Gastroesophageal sphincter (tissue), 3 donors: Measurements from ENCODE around the gene RCHY1.

Source experiments
- POLR2A ChIP-seq, 2 donors: fragments of 450-650 bp; IDR thresholded peaks; one replicate each; pipeline ENCODE4 v1.6.1; 2017; ENCODE audit warnings: antibody characterized with exemption in 2 of 2, mild to moderate bottlenecking in 2 of 2, moderate library complexity in 1 of 2
- POLR2AphosphoS5 ChIP-seq: sonication (generic); formaldehyde crosslinking; IDR thresholded peaks from one replicate; pipeline ENCODE4 v1.6.1; 2017; ENCODE audit warnings: antibody characterized with exemption
- TF ChIP-seq, protein P1 (sequence below), 4 experiments: fragments of 200-600 bp in 2 of 4; fragments of 450-650 bp in 2 of 4; sonication (generic) in 1 of 4; IDR thresholded peaks; one replicate each; pipeline ENCODE4 v1.5.1; 2017 to 2019; ENCODE audit warnings: antibody characterized with exemption in 4 of 4, mild to moderate bottlenecking in 2 of 4, moderate library complexity in 2 of 4

GRCh38 chr4:75499900-75500299, 14.3 kb downstream of the RCHY1 start:
- no peak for TF ChIP-seq POLR2A (IDR thresholded peaks at IDR 0.05)
- TF ChIP-seq, protein P1, sequence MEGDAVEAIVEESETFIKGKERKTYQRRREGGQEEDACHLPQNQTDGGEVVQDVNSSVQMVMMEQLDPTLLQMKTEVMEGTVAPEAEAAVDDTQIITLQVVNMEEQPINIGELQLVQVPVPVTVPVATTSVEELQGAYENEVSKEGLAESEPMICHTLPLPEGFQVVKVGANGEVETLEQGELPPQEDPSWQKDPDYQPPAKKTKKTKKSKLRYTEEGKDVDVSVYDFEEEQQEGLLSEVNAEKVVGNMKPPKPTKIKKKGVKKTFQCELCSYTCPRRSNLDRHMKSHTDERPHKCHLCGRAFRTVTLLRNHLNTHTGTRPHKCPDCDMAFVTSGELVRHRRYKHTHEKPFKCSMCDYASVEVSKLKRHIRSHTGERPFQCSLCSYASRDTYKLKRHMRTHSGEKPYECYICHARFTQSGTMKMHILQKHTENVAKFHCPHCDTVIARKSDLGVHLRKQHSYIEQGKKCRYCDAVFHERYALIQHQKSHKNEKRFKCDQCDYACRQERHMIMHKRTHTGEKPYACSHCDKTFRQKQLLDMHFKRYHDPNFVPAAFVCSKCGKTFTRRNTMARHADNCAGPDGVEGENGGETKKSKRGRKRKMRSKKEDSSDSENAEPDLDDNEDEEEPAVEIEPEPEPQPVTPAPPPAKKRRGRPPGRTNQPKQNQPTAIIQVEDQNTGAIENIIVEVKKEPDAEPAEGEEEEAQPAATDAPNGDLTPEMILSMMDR (IDR thresholded peaks at IDR 0.05) = no peak
- TF ChIP-seq POLR2AphosphoS5 = no peak
